Trophoblast cell (in vitro differentiated cells and primary cell): Measurements from ENCODE around the gene GRID1.
"Not testable (repeated sequence)": the region's sequence is repeated elsewhere in the genome, so short reads cannot be mapped to it uniquely, and the experiment has no call there.

Source experiments
- DNase-seq, 2 donors: peaks; one replicate each; pipeline ENCODE4 v3.0.0-alpha.2; 2016
- H2AFZ ChIP-seq: 2 replicates; pipeline ENCODE4 v1.6.1; 2013; ENCODE audit warnings: low read length, moderate library complexity, mild to moderate bottlenecking; ENCODE audit not compliant: insufficient read depth, poor library complexity
- H2AK5ac ChIP-seq: 2 replicates; pipeline ENCODE4 v1.6.1; 2013; ENCODE audit warnings: mild to moderate bottlenecking, low read length
- H2BK120ac ChIP-seq: 2 replicates; pipeline ENCODE4 v1.6.1; 2013; ENCODE audit warnings: low read length, mild to moderate bottlenecking, moderate library complexity; ENCODE audit not compliant: insufficient read depth, poor library complexity
- H2BK12ac ChIP-seq: 2 replicates; pipeline ENCODE4 v1.6.1; 2013; ENCODE audit warnings: mild to moderate bottlenecking, low read length, moderate library complexity
- H2BK5ac ChIP-seq: 2 replicates; pipeline ENCODE4 v1.6.1; 2013; ENCODE audit warnings: low read length, low read depth, moderate library complexity, mild to moderate bottlenecking; ENCODE audit not compliant: poor library complexity
- H3K14ac ChIP-seq: 2 replicates; pipeline ENCODE4 v1.6.1; 2013; ENCODE audit warnings: mild to moderate bottlenecking, low read length
- H3K18ac ChIP-seq: 2 replicates; pipeline ENCODE4 v1.6.1; 2013; ENCODE audit warnings: mild to moderate bottlenecking, low read length
- H3K23ac ChIP-seq: 2 replicates; pipeline ENCODE4 v1.6.1; 2013; ENCODE audit warnings: low read length
- H3K27ac ChIP-seq: 2 replicates; pipeline ENCODE4 v1.5.1; 2013; ENCODE audit warnings: low read depth, mild to moderate bottlenecking, inconsistent platforms, low read length, moderate library complexity
- H3K27me3 ChIP-seq: 2 replicates; pipeline ENCODE4 v1.6.1; 2013; ENCODE audit warnings: inconsistent platforms, mild to moderate bottlenecking, low read length, moderate library complexity; ENCODE audit not compliant: insufficient read depth
- H3K36me3 ChIP-seq, 2 experiments: 1 replicate in 1 of 2; 2 replicates in 1 of 2; pipeline ENCODE4 v1.6.1; 2013; ENCODE audit warnings: low read length in 2 of 2, mild to moderate bottlenecking in 2 of 2, moderate library complexity in 1 of 2; ENCODE audit not compliant: insufficient read depth in 2 of 2, control insufficient read depth in 1 of 2
- H3K4ac ChIP-seq: 2 replicates; pipeline ENCODE4 v1.6.1; 2013; ENCODE audit warnings: low read depth, mild to moderate bottlenecking, low read length, moderate library complexity
- H3K4me1 ChIP-seq, 2 experiments: 1 replicate in 1 of 2; 2 replicates in 1 of 2; pipeline ENCODE4 v1.6.1; 2013; ENCODE audit warnings: low read length in 2 of 2, mild to moderate bottlenecking in 2 of 2, moderate library complexity in 1 of 2; ENCODE audit not compliant: insufficient read depth in 2 of 2, control insufficient read depth in 1 of 2
- H3K4me2 ChIP-seq: 2 replicates; pipeline ENCODE4 v1.6.1; 2013; ENCODE audit warnings: inconsistent platforms, mild to moderate bottlenecking, low read length, moderate library complexity
- H3K4me3 ChIP-seq: 2 replicates; pipeline ENCODE4 v1.5.1; 2013; ENCODE audit warnings: mild to moderate bottlenecking, low read depth, low read length, inconsistent platforms
- H3K79me1 ChIP-seq: one replicate; pipeline ENCODE4 v1.6.1; 2013; ENCODE audit warnings: low read length
- H3K79me2 ChIP-seq: 2 replicates; pipeline ENCODE4 v1.6.1; 2013; ENCODE audit warnings: low read length, mild to moderate bottlenecking; ENCODE audit not compliant: control insufficient read depth, insufficient read depth, poor library complexity
- H3K9ac ChIP-seq: 2 replicates; pipeline ENCODE4 v1.6.1; 2013; ENCODE audit warnings: mild to moderate bottlenecking, low read length
- H3K9me3 ChIP-seq: 2 replicates; pipeline ENCODE4 v1.6.1; 2013; ENCODE audit warnings: low read depth, mild to moderate bottlenecking, control low read depth, inconsistent platforms, low read length; ENCODE audit not compliant: insufficient read depth
- H4K12ac ChIP-seq: 2 replicates; pipeline ENCODE4 v1.6.1; 2013; ENCODE audit warnings: low read depth, mild to moderate bottlenecking, low read length, moderate library complexity
- H4K8ac ChIP-seq: 2 replicates; pipeline ENCODE4 v1.6.1; 2013; ENCODE audit warnings: low read depth, mild to moderate bottlenecking, low read length, moderate library complexity
- H4K91ac ChIP-seq: one replicate; pipeline ENCODE4 v1.6.1; 2013; ENCODE audit warnings: low read depth, mild to moderate bottlenecking, low read length, moderate library complexity
- WGBS: extraction: QIAGEN DNeasy Blood & Tissue Kit; methylation state at CpG from one replicate; pipeline ENCODE4 v1.1.7; 2013; ENCODE audit warnings: missing lambda C conversion rate; ENCODE audit not compliant: insufficient read length, insufficient coverage; ENCODE audit errors: extremely low coverage; 5-methylcytosine and 5-hydroxymethylcytosine counted together

Gene GRID1

GRCh38 chr10:85702768-85703167 is 663.8 kb downstream of the GRID1 start:
- H3K18ac ChIP-seq, result no peak overlapping the region
- no peak overlapping the region for H4K8ac ChIP-seq
- no peaks in the 10 kb centered on the region for H3K9me3 ChIP-seq
- H3K27me3 ChIP-seq, result no peaks in the 10 kb centered on the region
- H3K79me1 ChIP-seq, result no peaks in the 10 kb centered on the region
- H2BK12ac ChIP-seq, result no peak overlapping the region
- H3K4me1 ChIP-seq, result no peaks in the 10 kb centered on the region
- no peak overlapping the region for H2BK120ac ChIP-seq
- H4K91ac ChIP-seq, result no peak overlapping the region
- WGBS, result 91% methylated on average over 1 of the region's 2 CpGs
- no peak overlapping the region for H3K4me2 ChIP-seq
- H3K79me2 ChIP-seq, result no peaks in the 10 kb centered on the region
- no peak overlapping the region for H2BK5ac ChIP-seq
- no peak overlapping the region for H3K4me3 ChIP-seq
- no peak overlapping the region for H3K14ac ChIP-seq
- H3K4ac ChIP-seq, result no peak overlapping the region
- H2AK5ac ChIP-seq, result no peak overlapping the region
- no peak overlapping the region for H3K9ac ChIP-seq
- no peak overlapping the region for H4K12ac ChIP-seq
- H3K36me3 ChIP-seq, result no peaks in the 10 kb centered on the region
- no peak for DNase-seq
- no peak overlapping the region for H3K23ac ChIP-seq
- H3K27ac ChIP-seq, result no peak overlapping the region
- no peak overlapping the region for H2AFZ ChIP-seq

GRCh38 chr10:85699066-85699465 is 667.5 kb downstream of the GRID1 start:
- not testable (repeated sequence) for H3K36me3 ChIP-seq, H3K4ac ChIP-seq, H4K91ac ChIP-seq, H3K4me3 ChIP-seq, H3K18ac ChIP-seq, H3K27me3 ChIP-seq, H2AFZ ChIP-seq, H2BK120ac ChIP-seq, H3K27ac ChIP-seq, H4K8ac ChIP-seq, H3K4me2 ChIP-seq, H3K79me1 ChIP-seq, H3K9ac ChIP-seq, H2BK5ac ChIP-seq, H2AK5ac ChIP-seq, H3K9me3 ChIP-seq, H3K79me2 ChIP-seq, H4K12ac ChIP-seq, H3K4me1 ChIP-seq, H2BK12ac ChIP-seq, H3K23ac ChIP-seq, H3K14ac ChIP-seq
- DNase-seq, result peak; percentile 60 to 80
- no CpG with 5 or more reads among the region's 4 CpGs for WGBS

- Histone ChIP-seq H3K27ac (no peak overlapping the region), H4K8ac (no peak overlapping the region), H3K23ac (no peak overlapping the region), H3K18ac (no peak overlapping the region), H3K14ac (no peak overlapping the region), H2BK120ac (no peak overlapping the region), H2BK5ac (no peak overlapping the region), H3K4me2 (no peak overlapping the region), H3K4me1 (no peaks in the 10 kb centered on the region), H3K36me3 (no peaks in the 10 kb centered on the region), H3K79me1 (no peaks in the 10 kb centered on the region), H2AK5ac (no peak overlapping the region), H3K27me3 (no peaks in the 10 kb centered on the region), H3K9ac (no peak overlapping the region), H3K79me2 (no peaks in the 10 kb centered on the region), H2BK12ac (no peak overlapping the region), H3K4ac (no peak overlapping the region), H4K12ac (no peak overlapping the region), H4K91ac (no peak overlapping the region), H2AFZ (no peak overlapping the region), H3K9me3 (no peaks in the 10 kb centered on the region), H3K4me3 (no peak overlapping the region)
- WGBS, result no CpG with 5 or more reads among the region's 1 CpG
- DNase-seq, result no peak
Observed at GRCh38 chr10:85696893-85697292, 669.7 kb downstream of the GRID1 start.

GRCh38 chr10:85682621-85683020 is 684.0 kb downstream of the GRID1 start:
- H3K27me3 ChIP-seq, result no peaks in the 10 kb centered on the region
- no peak overlapping the region for H2AK5ac ChIP-seq
- H4K91ac ChIP-seq, result no peak overlapping the region
- no peaks in the 10 kb centered on the region for H3K79me1 ChIP-seq
- no peak overlapping the region for H3K27ac ChIP-seq
- H3K4ac ChIP-seq, result no peak overlapping the region
- no peak overlapping the region for H3K23ac ChIP-seq
- no CpG with 5 or more reads among the region's 1 CpG for WGBS
- DNase-seq, result peak; percentile 59 to 86
- no peak overlapping the region for H3K14ac ChIP-seq
- no peak overlapping the region for H3K4me3 ChIP-seq
- no peak overlapping the region for H3K9ac ChIP-seq
- no peak overlapping the region for H3K4me2 ChIP-seq
- H3K18ac ChIP-seq, result no peak overlapping the region
- no peak overlapping the region for H2BK5ac ChIP-seq
- H3K4me1 ChIP-seq, result peaks cover 0 to 1% of the 10 kb centered on the region in 2 experiments
- H3K9me3 ChIP-seq, result no peaks in the 10 kb centered on the region
- no peak overlapping the region for H2BK120ac ChIP-seq
- no peak overlapping the region for H2AFZ ChIP-seq
- no peak overlapping the region for H4K8ac ChIP-seq
- no peak overlapping the region for H4K12ac ChIP-seq
- H2BK12ac ChIP-seq, result no peak overlapping the region
- H3K36me3 ChIP-seq, result no peaks in the 10 kb centered on the region
- no peaks in the 10 kb centered on the region for H3K79me2 ChIP-seq
